SK-N-SH treated with all-trans-retinoic acid at 6 μM for 48 hours (cell line): ENCODE measurements around the gene CCDC38.

ENCODE experiments used
- ATAC-seq: fragments of 200-7000 bp; cut with Tn5 transposase; 3 replicates; pipeline ENCODE4 v1.9.1; 2020; ENCODE audit warnings: mild to moderate bottlenecking, moderate library complexity
- ARNTL ChIP-seq: fragments of 450-650 bp; formaldehyde crosslinking; IDR thresholded peaks from 2 replicates; pipeline ENCODE4 v1.5.0; 2020; ENCODE audit warnings: low read depth, mild to moderate bottlenecking, moderate library complexity, borderline replicate concordance
- BACH2 ChIP-seq: fragments of 250-450 bp; sonication (Bioruptor Pico); IDR thresholded peaks from 2 replicates; pipeline ENCODE4 v1.9.0; 2021; ENCODE audit warnings: mild to moderate bottlenecking, borderline replicate concordance
- CREB5 ChIP-seq: fragments of 250-450 bp; sonication (Bioruptor Pico); IDR thresholded peaks from 2 replicates; pipeline ENCODE4 v1.5.1; 2020; ENCODE audit warnings: low read depth, mild to moderate bottlenecking, moderate library complexity
- CSDC2 ChIP-seq: fragments of 250-450 bp; sonication (Bioruptor Pico); IDR thresholded peaks from 2 replicates; pipeline ENCODE4 v1.5.0; 2020; ENCODE audit warnings: mild to moderate bottlenecking, moderate library complexity
- CSRNP3 ChIP-seq: fragments of 250-450 bp; sonication (Bioruptor Pico); IDR thresholded peaks from 2 replicates; pipeline ENCODE4 v1.5.1; 2021; ENCODE audit warnings: mild to moderate bottlenecking, moderate library complexity
- ESRRG ChIP-seq: fragments of 250-450 bp; sonication (Bioruptor Pico); IDR thresholded peaks from 2 replicates; pipeline ENCODE4 v1.6.1; 2021; ENCODE audit warnings: mild to moderate bottlenecking
- ISL1 ChIP-seq: fragments of 250-450 bp; sonication (Bioruptor Pico); IDR thresholded peaks from 2 replicates; pipeline ENCODE4 v2.1.2; 2022; ENCODE audit warnings: mild to moderate bottlenecking, moderate library complexity
- OSR1 ChIP-seq: fragments of 250-450 bp; sonication (Bioruptor Pico); IDR thresholded peaks from 2 replicates; pipeline ENCODE4 v1.8.0; 2022; ENCODE audit warnings: moderate library complexity, mild to moderate bottlenecking, inconsistent platforms
- PATZ1 ChIP-seq: fragments of 250-450 bp; sonication (Bioruptor Pico); IDR thresholded peaks from 2 replicates; pipeline ENCODE4 v1.8.0; 2020; ENCODE audit warnings: mild to moderate bottlenecking, moderate library complexity, borderline replicate concordance
- POU6F1 ChIP-seq: fragments of 250-450 bp; sonication (Bioruptor Pico); IDR thresholded peaks from 2 replicates; pipeline ENCODE4 v1.8.0; 2021; ENCODE audit warnings: low read depth, mild to moderate bottlenecking, moderate library complexity, borderline replicate concordance
- PPARA ChIP-seq: fragments of 250-450 bp; sonication (Bioruptor Pico); IDR thresholded peaks from 2 replicates; pipeline ENCODE4 v1.5.0; 2020; ENCODE audit warnings: mild to moderate bottlenecking, borderline replicate concordance
- RARB ChIP-seq: fragments of 250-450 bp; sonication (Bioruptor Pico); IDR thresholded peaks from 2 replicates; pipeline ENCODE4 v1.8.0; 2021; ENCODE audit warnings: mild to moderate bottlenecking, moderate library complexity
- TCF4 ChIP-seq: fragments of 250-450 bp; sonication (Bioruptor Pico); IDR thresholded peaks from 2 replicates; pipeline ENCODE4 v1.8.0; 2021; ENCODE audit warnings: mild to moderate bottlenecking, moderate library complexity, borderline replicate concordance
- TSHZ2 ChIP-seq: fragments of 250-450 bp; sonication (Bioruptor Pico); IDR thresholded peaks from 2 replicates; pipeline ENCODE4 v1.5.0; 2020; ENCODE audit warnings: mild to moderate bottlenecking, moderate library complexity
- ZC3H10 ChIP-seq: fragments of 250-450 bp; sonication (Bioruptor Pico); IDR thresholded peaks from 2 replicates; pipeline ENCODE4 v1.5.1; 2021; ENCODE audit warnings: mild to moderate bottlenecking, moderate library complexity
- ZFP3 ChIP-seq: fragments of 250-450 bp; sonication (Bioruptor Pico); IDR thresholded peaks from 2 replicates; pipeline ENCODE4 v1.5.0; 2020; ENCODE audit warnings: mild to moderate bottlenecking, moderate library complexity
- ZFP30 ChIP-seq: fragments of 450-650 bp; formaldehyde crosslinking; IDR thresholded peaks from 2 replicates; pipeline ENCODE4 v1.5.0; 2022; ENCODE audit warnings: mild to moderate bottlenecking, moderate library complexity
- ZNF565 ChIP-seq: fragments of 450-650 bp; formaldehyde crosslinking; conservative IDR thresholded peaks from 2 replicates; pipeline ENCODE4 v1.5.0; 2020; ENCODE audit warnings: low read depth, mild to moderate bottlenecking, moderate library complexity
- ZNF70 ChIP-seq: fragments of 450-650 bp; formaldehyde crosslinking; IDR thresholded peaks from 2 replicates; pipeline ENCODE4 v1.5.0; 2020; ENCODE audit warnings: mild to moderate bottlenecking, moderate library complexity
- ZNF8 ChIP-seq: fragments of 450-650 bp; formaldehyde crosslinking; IDR thresholded peaks from 2 replicates; pipeline ENCODE4 v1.5.0; 2020; ENCODE audit warnings: mild to moderate bottlenecking, moderate library complexity

CCDC38 gene

GRCh38 chr12:95922231-95922630, 20.2 kb downstream of the CCDC38 start:
- no peak for TF ChIP-seq PPARA
- no peak for TF ChIP-seq ISL1
- TF ChIP-seq ZC3H10: no peak
- TF ChIP-seq RARB: no peak
- TF ChIP-seq ZNF565 (CRISPR knock-in tag): no peak
- no peak for TF ChIP-seq ZNF70 (CRISPR knock-in tag)
- no peak for TF ChIP-seq ARNTL (CRISPR knock-in tag)
- no peak for TF ChIP-seq ESRRG (CRISPR knock-in tag)
- no peak for TF ChIP-seq POU6F1 (CRISPR knock-in tag)
- no peak for TF ChIP-seq CSDC2 (CRISPR knock-in tag)
- TF ChIP-seq CSRNP3 (CRISPR knock-in tag): no peak
- TF ChIP-seq TCF4 (CRISPR knock-in tag): no peak
- TF ChIP-seq CREB5: no peak
- no peak for TF ChIP-seq TSHZ2
- ATAC-seq: no peak

GRCh38 chr12:95919110-95919509, 23.3 kb downstream of the CCDC38 start:
- ATAC-seq: no peak
- TF ChIP-seq RARB (no peak), PPARA (no peak), ESRRG (CRISPR knock-in tag) (no peak), ZFP3 (CRISPR knock-in tag) (no peak), BACH2 (CRISPR knock-in tag) (no peak), ZNF8 (CRISPR knock-in tag) (no peak), CREB5 (no peak), POU6F1 (CRISPR knock-in tag) (no peak), ZFP30 (CRISPR knock-in tag) (no peak), ZNF70 (CRISPR knock-in tag) (no peak), ARNTL (CRISPR knock-in tag) (no peak), PATZ1 (CRISPR knock-in tag) (no peak), ZNF565 (CRISPR knock-in tag) (no peak), ZC3H10 (no peak), ISL1 (no peak), OSR1 (CRISPR knock-in tag) (no peak), TCF4 (CRISPR knock-in tag) (no peak), CSDC2 (CRISPR knock-in tag) (no peak)
